HG02938 (cell line): Measurements from ENCODE around the gene PIM2.

Experiments used
- ATAC-seq: cut with Tn5 transposase; IDR thresholded peaks from one replicate; pipeline ENCODE4 v1.9.1; 2021; ENCODE audit warnings: mild to moderate bottlenecking, moderate library complexity; ENCODE audit not compliant: unreplicated experiment

The PIM2 gene

GRCh38 chrX:48918643-48919340 lies at the start of gene PIM2:
Gene PIM2, minus strand, starts transcription at chrX:48919024. Its CDS starts 190 bp downstream, at chrX:48918834.
- ATAC-seq = peak; percentile 73

DNA sequence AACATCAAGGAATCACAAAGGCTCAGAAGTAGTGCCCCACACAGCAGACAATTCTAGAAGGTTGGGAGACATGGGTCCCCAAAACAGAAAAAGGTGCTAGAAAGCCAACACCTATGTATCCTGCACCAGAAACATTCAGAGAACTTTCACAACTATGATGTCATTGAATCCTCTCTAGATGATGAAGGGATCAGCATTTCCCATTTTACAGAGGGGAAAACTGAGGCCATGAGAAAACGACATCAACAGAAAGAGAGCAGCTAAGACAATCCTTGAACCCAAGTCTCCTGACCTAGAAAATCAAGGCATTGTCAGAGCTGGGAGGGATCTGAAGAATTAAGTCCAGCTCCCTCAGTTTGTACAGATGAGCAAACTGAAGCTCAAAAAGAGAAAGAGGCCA lies 49.6 kb upstream of the PIM2 start:
- ATAC-seq = no peak

DNA sequence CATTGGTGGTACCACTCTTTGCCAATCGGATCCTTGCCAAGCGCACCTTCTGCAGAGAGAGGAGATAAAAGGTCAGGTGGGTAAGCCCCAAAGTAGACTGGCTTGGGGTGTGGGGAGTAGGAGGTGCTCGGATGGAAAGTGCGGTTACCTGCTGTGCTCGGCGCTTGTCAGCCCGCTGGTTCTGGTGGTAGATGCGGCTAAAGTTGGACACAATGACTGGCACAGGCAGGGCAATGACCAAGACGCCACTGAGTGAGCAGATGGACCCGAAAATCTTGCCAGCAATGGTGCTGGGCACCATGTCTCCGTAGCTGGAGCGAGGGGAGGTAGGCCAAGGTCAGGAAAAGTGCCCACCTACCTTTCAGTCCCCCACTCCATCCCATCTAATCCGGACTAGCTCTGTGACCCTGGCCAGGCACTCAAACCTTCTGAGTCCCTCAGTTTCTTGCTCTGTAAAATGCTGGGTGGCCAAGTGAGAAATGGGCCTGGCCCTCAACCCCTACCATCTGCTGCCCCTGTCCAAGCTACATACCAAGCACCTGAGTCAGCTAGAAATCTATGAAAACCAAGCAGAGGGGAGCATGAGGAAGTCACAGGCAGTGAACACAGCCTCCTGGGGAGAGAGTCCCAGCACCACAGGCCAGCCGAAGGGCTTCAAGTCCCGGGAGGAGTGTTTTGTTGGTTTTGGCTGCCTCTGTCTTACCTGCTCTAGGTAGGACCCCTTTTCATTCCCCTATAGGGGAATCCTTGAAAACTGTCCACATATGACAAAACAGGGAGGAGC lies 48.2 kb upstream of the PIM2 start:
- no peak for ATAC-seq

GRCh38 chrX:48965959-48966358 lies 47.1 kb upstream of the PIM2 start:
- ATAC-seq = no peak

DNA sequence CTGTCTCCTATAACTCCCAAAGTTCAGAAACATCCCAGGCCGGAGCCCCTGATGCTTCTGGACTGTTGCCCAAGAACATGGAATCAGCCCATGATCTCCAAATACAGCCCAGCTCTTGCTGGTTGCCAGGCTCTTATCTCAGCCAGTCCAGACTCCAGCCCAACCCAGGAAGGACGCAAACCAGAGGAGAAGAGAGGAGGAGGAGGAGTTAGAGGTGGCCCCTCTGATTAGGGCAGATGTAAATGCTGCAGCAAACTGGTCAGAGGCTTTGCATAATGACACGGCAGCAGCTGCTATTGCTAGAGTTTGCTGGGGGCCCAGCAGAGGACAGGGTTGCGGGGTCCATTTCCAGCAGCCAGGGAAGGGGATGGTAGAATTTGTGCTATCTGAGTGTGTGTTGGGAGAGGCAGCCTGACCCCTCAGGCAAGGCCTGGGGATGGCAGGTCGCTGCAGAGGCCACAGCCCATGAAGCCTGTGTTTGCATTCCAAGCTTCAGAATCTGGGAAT lies 42.8 kb upstream of the PIM2 start:
- no peak for ATAC-seq

DNA sequence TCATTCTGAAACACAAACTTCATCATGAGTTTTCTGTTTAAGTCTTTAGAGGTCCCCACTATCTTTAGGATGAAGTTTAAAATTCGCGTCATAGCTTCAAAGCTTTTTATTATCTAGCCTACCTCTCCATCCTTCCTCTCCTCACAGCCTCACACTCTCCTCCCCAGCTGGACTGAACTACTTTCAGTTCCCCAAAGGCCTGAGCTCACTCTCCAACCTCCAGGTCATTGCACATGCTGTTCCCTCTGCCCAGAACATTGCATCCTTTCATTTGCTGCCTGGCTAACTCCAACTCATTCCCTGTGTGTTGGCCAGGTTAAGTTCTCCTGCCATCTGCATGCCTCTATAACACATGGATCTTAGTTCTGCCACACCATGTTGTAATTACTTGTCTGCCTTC lies 41.5 kb upstream of the PIM2 start:
- no peak for ATAC-seq

- ATAC-seq = no peak
Measured at GRCh38 chrX:48958635-48959094, 39.8 kb upstream of the PIM2 start.

DNA sequence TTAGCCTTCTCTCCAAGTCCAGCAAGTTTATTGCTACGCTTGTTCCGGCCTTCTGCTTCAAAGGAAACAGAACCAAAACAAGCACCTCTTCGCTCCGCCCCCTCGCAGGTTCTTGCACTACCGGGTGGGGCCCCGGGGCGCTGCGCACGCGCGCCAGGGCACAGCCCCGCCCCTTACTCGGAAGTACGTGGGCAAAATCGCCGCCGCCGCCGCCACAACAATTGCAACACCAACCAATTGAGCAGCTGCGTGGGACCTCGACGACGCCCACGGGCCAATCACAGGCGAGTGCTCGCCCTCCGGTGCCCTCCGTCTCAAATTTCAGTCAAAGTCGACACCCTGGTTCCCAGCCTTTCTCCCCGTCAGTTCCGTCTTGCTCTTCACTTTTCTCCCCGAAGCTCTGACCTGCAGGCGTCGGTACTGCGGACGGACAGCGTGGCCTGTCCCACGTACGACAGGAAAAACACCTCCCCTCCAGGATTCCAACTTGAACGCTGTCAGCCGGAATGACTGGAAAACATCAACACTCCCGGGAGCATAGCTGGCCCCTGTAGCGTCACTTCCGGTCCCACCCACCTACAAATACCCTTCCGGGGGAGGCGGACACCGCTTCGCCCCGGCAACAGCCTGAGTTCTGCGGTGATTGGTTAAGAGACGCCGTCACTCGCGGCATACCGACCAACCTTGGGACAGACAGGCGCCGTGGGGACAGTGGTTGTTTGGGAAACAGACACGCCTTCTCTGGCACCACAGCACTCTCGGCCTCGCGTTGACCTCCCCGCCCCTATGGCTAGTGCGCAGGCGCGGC lies 39.2 kb upstream of the PIM2 start:
- ATAC-seq = peak; percentile 83

GRCh38 chrX:48957477-48957826 lies 38.6 kb upstream of the PIM2 start, which contains the start of gene OTUD5:
Gene OTUD5, minus strand, starts transcription at chrX:48957607. Its CDS starts 37 bp downstream, at chrX:48957570.
- ATAC-seq = peak; percentile 18

DNA sequence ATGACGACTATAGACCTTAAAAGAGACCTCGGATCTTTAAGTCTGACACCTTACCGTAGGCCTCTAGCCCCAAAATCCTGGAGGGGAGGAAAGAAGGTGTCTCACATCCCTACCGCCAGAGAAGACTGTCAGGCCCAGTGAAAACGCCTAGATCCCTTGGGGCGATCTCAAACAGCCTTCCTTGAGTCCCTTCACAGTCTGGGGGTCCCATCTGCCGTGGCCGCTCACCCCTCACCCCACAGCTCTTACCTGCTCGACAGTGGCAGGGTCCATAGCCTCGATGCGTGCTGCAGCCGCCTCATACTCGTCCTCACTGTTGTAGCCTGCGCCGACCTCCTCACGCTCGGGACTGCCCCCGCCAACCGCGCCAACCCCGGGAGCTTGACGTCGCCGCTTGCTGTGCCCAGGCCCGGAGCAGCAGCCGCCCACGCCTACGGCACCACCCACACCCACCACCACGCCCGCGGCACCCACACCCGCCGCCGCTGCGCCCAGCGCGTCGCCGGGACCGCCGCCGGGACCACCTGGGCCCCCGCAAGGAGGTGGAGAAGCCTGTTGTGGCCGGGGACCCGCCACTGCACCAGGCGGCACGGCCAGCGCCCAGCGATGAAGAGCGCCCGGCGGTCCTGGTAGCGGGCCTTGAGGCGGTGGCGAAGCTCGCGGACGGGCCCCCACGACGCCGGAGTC lies 38.0 kb upstream of the PIM2 start:
- no peak for ATAC-seq

DNA sequence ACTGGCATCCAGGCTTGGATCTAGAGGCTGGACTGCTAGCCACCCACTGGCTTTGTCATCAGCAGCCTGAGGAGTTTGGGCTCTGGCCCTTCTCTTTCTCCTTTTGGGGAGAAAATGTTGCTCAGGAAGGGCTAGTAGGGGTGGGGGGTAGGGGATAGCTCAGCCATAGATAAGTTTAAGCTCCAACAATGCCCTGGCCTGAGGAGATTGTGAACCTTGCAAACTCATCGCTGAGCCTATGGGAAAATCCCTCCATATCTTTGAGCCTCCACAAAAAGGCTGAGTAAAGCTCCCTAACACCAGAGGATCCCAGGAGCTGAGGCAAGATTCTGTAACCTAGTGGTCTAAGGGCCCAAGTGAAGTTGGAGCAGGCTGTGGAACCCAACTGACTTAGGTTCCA lies 29.8 kb upstream of the PIM2 start:
- no peak for ATAC-seq

DNA sequence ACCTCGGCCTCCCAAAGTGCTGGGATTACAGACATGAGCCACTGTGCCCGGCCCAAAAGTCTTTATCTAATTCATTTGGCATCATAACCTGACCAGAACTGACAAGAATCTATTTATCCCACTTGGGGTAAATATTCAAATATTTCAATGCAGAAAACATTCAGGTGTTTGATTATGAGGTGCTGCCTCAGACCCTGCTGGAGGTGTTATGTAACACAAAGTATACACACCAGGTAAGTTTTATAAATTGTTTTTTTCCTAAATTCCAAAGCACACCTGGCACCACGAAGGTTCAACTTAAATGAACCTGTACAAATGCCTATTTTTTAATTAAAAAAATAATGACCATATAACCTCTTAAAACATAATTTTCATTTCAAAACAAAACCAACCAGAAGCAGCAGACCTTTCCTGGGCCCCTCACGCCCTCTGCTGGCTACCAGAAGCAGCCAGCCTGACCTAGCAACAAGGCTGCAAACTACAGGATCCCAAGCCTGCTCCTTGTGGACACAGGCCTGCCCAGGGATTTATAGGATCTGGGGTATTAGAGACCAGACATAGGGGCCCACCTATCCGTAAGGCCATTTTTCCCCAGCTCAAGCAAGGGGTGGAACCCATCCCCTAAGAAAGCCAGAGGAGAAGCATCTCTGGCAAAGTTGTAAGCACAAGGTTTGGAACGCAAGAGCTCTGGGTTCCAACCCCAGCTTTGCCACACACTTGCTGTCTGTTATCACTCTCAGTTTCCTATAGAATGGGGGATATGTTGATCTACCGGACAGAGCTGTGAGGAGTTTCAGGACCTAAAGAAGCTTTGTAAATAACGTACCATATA lies 26.9 kb upstream of the PIM2 start:
- no peak for ATAC-seq

GRCh38 chrX:48942895-48943294 lies 24.1 kb upstream of the PIM2 start:
- no peak for ATAC-seq

GRCh38 chrX:48940404-48940955 lies 21.7 kb upstream of the PIM2 start:
- ATAC-seq = no peak

- ATAC-seq = no peak
Measured at GRCh38 chrX:48939524-48940228, 20.9 kb upstream of the PIM2 start.

- peak; percentile 58 for ATAC-seq
Measured at GRCh38 chrX:48938721-48939425, 20.0 kb upstream of the PIM2 start.

- peak; percentile 55 for ATAC-seq
Measured at GRCh38 chrX:48937054-48937907, 18.5 kb upstream of the PIM2 start.
